CD4-positive, alpha-beta T cell treated with Interleukin-10 for 1 hour (primary cell): ENCODE results near the gene NOTCH2.

Experiments used
- DNase-seq: peaks from one replicate; pipeline ENCODE4 v3.0.0-alpha.2; 2020

NOTCH2 gene

GRCh38 chr1:119937198-119937597 is 132.3 kb downstream of the NOTCH2 start:
- no peak for DNase-seq

DNA sequence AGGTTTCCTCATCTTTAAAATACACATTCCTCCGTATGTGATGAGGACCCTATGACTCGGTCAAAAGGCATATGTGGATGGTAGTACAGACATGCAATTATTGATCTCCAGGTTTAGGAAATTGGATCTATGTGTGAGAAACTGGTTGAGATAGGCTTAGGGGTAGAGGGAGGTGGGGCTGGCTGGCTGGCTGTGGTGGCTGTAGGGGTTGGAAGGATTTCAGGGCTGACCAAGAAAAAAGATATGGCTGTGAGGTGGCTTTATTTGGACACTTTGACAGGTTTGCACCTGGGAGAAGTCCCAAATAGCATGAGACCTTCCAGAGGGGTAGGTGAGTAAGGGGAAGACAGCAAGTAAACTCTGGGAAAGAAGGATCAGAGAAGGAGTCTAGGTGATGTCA is 133.5 kb downstream of the NOTCH2 start:
- DNase-seq: no peak

- no peak for DNase-seq
Measured at GRCh38 chr1:119935373-119935772, 134.1 kb downstream of the NOTCH2 start.

DNA sequence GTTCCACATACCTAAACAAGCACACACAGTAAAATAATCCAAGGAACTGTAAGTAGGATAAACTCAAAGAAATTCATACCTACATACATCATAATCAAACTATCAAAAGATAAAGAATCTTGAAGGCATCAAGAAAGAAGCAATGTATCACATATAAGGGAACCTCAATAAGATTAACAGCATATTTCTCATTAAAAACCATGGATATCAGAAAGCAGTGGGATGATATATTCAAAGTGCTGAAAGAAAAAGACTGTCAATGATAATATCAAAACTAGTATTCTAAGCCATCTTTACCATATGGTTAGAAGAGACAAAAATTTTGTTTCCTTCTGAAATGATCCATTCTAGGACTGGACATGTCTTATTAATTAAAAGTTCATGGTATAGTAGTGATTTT is 136.1 kb downstream of the NOTCH2 start:
- DNase-seq: no peak

DNA sequence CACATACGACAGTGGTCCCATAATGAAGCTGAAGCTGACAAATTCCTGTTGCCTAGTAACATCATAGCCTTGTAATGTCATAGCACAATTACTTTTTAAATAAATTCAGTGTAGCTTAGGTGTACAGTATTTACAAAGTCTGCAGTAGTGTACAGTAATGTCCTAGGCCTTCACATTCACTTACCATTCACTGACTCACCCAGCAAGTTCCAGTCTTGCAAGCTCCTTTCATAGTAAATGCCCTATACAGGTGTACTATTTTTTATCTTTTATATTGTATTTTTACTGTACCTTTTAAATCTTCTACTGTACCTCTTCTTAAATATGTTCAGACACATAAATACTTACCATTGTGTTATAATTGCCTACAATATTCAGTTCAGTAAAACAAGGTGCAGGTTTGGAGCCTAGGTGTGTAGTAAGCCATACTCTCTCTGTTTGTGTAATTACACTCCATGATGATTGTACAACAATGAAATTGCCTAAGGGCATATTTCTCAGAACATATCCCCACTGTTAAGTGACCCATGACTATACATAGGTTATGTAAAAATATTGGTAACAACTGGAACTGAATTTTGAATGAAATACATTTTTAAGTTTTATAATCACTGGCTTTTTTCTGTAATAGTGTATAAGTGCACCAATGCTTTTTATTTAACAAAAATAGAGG is 139.7 kb downstream of the NOTCH2 start:
- DNase-seq: no peak

DNA sequence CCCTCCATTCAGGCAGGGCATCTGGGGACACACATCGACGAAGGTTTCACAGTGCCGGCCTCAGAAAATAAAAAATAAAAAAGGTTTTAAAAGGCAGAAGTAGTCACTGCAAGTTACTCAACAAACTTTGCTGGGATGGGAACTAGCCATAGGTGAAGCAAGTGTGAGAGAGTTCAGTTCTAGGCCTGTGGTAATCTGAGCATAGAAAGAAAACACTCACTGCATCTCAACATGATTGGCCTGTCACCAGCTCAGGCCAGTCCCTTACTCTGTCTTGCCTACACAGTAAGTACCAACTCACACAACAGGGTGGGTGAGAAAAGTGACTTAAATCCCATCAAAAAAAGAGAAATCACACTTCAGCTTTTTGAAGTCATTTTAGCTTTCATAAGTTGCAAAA is 142.9 kb downstream of the NOTCH2 start:
- no peak for DNase-seq

DNA sequence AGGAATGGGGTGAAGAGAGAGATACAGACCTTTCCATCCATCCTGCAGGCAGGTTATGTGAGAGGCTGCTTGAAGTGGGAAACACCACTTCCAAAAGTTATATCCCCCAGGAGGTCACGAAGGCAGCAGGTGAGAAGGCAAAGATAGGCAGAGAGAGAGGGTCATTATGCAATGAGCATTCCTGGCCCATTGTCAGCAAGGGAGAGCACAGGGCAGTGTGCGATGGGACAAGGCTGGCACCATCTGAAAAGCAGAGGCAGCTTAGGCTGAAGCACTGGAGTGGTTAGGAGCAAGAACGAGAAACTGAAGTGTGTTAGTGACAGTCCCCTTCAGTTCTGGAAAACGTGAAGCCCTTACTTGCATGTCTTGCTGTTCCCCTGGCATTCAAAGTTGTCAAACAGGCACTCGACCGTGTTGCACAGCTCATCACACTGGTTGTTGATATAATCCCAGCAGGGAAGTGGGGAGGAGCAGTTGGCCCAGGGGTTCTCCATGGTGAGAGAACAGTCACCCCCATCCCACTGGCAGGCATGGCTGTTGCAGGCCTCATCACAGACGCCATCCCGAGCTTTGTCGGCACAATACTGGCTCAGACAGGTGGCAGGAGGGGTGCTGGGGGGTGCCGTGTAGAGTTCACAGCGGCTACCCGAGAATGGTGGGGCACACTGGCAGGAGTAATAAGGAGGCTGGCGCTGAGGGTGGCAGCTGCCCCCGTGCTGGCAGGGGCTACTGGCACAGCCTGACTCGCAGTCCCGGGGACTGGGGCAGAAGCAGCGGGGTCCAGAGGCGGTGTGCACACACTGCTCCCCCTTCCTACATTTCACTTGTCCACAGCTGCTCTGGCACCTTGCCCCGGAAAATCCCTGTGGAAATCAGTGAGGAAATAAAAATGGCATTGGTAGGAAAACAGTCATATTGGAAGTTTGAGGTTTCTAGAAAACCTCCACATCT is 144.2 kb downstream of the NOTCH2 start:
- DNase-seq: no peak

DNA sequence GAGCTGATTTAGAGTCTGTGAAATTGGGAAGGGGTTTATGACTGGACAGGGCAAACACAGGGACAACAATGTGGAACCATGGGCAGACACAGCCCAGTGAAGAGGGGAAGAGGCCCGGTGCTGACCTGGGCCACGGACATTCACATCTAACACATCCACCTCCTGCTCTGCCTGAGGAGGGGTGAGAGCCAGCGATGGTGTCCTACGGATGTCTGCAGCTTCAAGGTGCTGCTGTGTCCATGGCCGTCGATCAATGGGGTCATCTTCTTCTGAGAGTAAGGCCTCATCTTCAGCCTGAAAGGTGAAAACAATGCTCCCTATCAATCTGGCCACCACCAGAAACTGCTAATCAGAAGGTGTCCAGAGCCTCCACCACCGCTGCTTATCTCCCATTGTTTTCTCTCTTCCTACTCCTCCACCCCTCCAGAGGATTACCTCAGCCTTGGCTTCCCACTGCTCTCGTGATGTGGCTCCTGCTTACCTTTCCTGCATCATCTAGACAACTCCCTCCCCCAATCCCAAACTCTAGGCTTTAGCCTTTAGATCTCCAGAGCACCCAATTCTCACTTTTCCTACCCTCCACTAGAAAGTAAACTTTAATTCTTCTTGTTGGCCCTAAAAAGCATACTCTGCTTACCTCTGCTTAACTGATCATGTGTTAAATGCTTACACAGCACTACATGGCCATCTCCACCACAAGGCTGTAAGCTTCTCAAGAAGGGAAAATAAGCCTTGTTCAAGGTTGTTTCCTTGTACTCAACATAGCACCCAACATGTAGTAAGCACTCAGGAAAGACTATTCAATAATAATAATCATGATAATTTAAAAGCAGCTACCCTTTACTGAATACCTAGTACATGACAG is 149.1 kb downstream of the NOTCH2 start:
- DNase-seq: no peak

- no peak for DNase-seq
Measured at GRCh38 chr1:119919241-119919640, 150.2 kb downstream of the NOTCH2 start.

GRCh38 chr1:119918301-119918700 is 151.2 kb downstream of the NOTCH2 start:
- no peak for DNase-seq

DNA sequence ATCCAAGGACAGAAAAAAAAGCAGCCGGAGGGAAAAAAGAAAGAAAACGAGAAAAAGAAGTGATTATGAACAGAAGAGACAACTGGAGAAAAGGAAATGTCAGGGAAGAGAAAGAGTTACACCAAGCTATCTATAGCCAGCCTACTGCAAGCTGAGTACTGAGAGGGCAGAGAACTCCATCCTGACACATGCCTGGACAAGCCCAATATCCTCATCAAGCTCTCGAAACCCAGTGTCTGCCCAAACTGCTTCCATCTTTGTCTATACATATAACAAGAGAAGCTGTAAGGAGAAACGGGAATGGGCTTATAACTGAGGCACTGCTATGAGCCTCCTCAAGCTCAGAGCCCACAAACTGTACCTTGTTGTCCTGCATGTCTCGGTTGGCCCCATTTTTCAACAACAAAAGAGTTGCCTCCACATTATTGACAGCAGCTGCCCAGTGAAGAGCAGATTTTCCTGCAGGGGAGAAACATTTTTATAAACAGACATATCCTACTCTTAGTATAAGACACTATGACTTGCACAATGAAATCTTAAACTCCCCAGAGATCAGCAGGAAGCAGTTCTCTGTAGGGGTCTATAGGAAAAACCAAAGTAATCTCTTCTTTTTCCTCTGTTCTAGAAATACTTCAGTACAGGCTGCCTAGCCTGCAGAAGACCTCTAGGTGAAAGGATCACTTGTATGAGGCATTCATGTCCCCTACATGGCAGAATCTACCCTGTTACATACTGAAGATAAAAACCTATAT is 152.0 kb downstream of the NOTCH2 start:
- DNase-seq: no peak

DNA sequence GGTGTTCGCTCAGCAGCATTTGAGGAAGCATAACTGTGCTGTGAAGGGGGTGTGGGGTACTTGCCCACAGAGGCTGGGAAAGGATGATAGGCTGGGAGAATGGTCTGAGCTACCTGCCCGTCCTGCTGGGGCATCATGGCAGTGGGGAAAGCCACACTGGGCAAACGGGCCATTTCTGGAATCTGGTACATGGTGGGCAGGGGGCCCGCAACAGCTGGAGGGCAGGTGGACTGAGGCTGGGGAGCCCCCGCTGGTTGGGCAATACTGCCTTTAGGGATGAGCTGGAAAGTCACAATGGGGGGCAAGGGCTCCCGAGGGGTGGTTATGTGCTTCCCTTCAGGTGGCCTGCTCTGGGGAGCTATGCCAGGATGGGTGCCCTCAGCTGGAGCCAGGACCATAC is 153.9 kb downstream of the NOTCH2 start:
- DNase-seq: no peak

DNA sequence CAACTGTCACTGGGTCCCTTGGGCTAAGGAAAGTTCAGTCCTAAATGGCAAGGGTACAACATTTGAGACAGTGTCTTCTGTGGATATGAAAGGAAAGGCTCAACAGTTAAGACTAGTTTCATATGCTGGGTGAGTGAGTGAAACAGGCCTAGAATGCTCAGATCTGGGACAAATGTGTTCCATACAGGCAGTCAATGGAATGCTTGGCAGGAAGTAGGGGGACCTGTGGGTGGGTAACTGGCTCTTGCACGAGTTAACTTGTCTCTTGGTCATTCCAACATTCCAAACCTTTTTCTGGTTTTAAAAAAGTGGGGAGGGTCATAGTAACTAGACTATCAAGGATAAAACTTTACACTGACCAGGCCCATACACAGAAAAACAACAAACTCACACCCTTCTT is 155.4 kb downstream of the NOTCH2 start:
- DNase-seq: no peak

- no peak for DNase-seq
Measured at GRCh38 chr1:119912963-119913362, 156.5 kb downstream of the NOTCH2 start.

DNA sequence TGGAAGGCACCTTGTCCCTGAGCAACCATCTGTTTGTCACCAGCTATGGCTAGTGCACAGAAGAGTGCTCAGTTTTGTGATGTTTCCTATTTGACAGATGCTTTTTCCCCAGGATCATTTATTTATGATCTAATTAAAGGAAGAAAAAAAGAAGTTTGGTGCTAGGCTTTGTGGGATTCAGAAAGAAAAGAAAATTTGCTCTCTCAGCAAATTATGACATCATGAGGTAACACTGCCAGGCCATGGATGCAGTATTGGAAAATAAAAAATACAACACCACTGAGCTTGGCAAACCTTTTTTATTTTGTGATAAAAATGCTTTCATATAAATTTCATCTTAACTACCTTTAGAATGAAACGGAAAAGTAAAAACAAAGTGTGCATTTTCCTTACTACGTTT is 157.7 kb downstream of the NOTCH2 start:
- no peak for DNase-seq

GRCh38 chr1:119910618-119911017 is 158.8 kb downstream of the NOTCH2 start:
- no peak for DNase-seq

GRCh38 chr1:119909890-119910596 is 159.4 kb downstream of the NOTCH2 start:
- DNase-seq: no peak

DNA sequence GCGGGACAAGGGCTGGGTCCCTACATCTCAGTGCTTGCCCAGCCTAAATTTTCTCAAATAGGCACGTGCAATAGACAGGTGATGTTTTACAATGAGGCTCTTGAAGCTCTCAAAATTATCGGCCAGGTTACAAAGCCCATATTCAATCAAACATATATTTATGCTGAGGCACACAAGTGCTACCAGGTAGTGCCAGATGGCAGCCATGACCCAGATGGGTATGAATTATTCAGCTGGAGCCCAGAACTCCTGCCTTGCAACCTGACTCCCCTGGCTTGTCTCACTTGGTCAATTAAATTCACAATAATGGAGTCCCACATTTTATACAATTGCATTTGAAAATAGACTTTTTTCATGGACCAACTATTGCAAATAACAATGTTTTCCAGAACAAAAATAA is 160.8 kb downstream of the NOTCH2 start:
- no peak for DNase-seq

DNA sequence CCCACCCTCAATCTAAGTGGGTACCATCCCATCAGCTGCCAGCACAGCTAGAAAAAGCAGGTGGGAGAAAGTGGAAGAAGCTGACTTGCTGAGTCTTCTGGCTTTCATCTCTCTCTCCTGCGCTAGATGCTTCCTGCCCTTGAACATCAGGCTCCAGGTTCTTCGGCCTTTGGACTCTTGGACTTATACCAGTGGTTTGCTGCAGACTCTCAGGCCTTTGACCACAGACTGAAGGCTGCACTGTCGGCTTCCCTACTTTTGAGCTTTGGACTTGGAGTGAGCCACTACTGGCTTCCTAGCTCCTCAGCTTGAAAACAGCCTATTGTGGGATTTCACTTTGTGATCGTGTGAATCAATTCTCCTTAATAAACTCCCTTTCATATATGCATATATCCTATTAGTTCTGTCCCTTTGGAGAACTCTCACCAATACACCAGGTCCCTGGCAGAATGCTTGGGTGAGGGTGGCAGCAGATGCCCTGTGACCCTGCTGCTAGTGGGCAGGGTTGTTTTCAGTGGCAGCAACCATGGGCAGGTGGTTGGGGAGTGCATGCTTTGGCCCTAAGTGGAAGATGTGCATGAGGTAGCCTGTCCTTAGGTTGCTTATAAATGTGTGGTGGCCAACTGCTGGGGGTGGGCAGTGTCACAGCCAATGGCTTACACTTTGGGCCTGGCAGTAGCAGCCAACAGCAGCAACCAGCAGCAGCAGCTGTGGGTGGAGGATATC is 162.4 kb downstream of the NOTCH2 start:
- DNase-seq: no peak

GRCh38 chr1:119903443-119903835 is 166.0 kb downstream of the NOTCH2 start:
- no peak for DNase-seq

DNA sequence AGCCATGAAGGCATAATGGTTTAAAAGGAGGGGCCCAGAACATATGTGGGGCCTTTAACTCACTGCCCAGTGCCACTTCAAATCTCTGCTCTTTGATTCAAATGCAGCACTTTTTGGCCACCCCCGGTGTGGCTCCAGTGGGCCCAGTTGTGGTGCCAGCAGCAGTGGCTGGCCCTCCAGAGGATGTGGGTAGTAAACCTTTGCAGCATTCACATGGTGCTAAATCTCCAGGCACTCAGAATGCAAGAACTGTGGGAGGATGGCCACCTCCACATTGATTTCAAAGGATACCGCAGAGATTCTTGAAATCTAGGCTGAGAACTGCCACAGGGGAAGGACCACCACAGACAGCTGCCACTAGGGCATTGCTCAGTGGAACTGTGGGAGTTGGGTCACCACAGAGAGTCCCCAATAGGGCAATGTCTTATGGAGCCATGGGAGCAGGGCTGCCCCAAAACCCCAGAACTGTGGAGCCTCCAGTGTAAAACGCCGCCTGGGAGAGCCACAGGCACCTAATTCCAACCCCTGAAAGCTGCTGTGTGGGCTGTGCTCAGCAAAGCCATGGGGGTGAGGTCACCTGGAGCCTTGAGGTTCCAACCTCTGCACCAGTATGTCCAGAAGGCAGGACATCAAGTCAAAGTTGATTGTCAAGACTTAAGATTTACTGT is 166.6 kb downstream of the NOTCH2 start:
- DNase-seq: no peak
